HG03135 (cell line): ENCODE measurements around the gene DCX.

Experiments
- ATAC-seq: cut with Tn5 transposase; IDR thresholded peaks from one replicate; pipeline ENCODE4 v1.9.1; 2021; ENCODE audit warnings: mild to moderate bottlenecking, moderate library complexity; ENCODE audit not compliant: unreplicated experiment

Gene DCX

GRCh38 chrX:111319451-111319850, 92.5 kb downstream of the DCX start:
- ATAC-seq = no peak

GRCh38 chrX:111318901-111319300, 93.1 kb downstream of the DCX start:
- no peak for ATAC-seq

GRCh38 chrX:111309083-111309482, 102.9 kb downstream of the DCX start:
- no peak for ATAC-seq

- no peak for ATAC-seq
Measured at GRCh38 chrX:111308039-111308438, 104.0 kb downstream of the DCX start.

- ATAC-seq = no peak
Measured at GRCh38 chrX:111302284-111302683, 109.7 kb downstream of the DCX start.

- no peak for ATAC-seq
Measured at GRCh38 chrX:111288841-111289240, 123.2 kb downstream of the DCX start.

GRCh38 chrX:111284631-111285293, 127.2 kb downstream of the DCX start:
- no peak for ATAC-seq

- ATAC-seq = no peak
Measured at GRCh38 chrX:111283446-111283845, 128.5 kb downstream of the DCX start.

- no peak for ATAC-seq
Measured at GRCh38 chrX:111282991-111283390, 129.0 kb downstream of the DCX start.

GRCh38 chrX:111282139-111282538, 129.9 kb downstream of the DCX start:
- no peak for ATAC-seq

- ATAC-seq = no peak
Measured at GRCh38 chrX:111270339-111270738, 141.7 kb downstream of the DCX start, which contains the start of gene CAPN6. TSS of gene CAPN6 (minus strand) at chrX:111270483. CDS start at chrX:111263936, 6,547 bp downstream.

- ATAC-seq = no peak
Measured at GRCh38 chrX:111268506-111268905, 143.5 kb downstream of the DCX start.

- ATAC-seq = no peak
Measured at GRCh38 chrX:111265486-111265885, 146.5 kb downstream of the DCX start.

GRCh38 chrX:111264385-111264784, 147.6 kb downstream of the DCX start:
- ATAC-seq = no peak

GRCh38 chrX:111262086-111262485, 149.9 kb downstream of the DCX start:
- no peak for ATAC-seq

GRCh38 chrX:111260451-111260850, 151.5 kb downstream of the DCX start:
- ATAC-seq = no peak

GRCh38 chrX:111259559-111259958, 152.4 kb downstream of the DCX start:
- ATAC-seq = no peak

- ATAC-seq = no peak
Measured at GRCh38 chrX:111257733-111258132, 154.3 kb downstream of the DCX start.

- no peak for ATAC-seq
Measured at GRCh38 chrX:111254896-111255693, 156.9 kb downstream of the DCX start.

GRCh38 chrX:111244235-111244750, 167.7 kb downstream of the DCX start:
- no peak for ATAC-seq
